WERI-Rb-1 (cell line): ENCODE results near the gene ANO1.

Source experiments
- DNase-seq: peaks from one replicate; pipeline ENCODE4 v3.0.0-alpha.2; 2020
- H3K27ac ChIP-seq: fragments of 250-450 bp; sonication (Bioruptor Pico); 2 replicates; pipeline ENCODE4 v1.5.1; 2020; ENCODE audit warnings: mild to moderate bottlenecking, moderate library complexity
- H3K27me3 ChIP-seq: fragments of 250-450 bp; sonication (Bioruptor Pico); 2 replicates; pipeline ENCODE4 v1.5.1; 2021; ENCODE audit warnings: mild to moderate bottlenecking, low read depth, moderate library complexity; ENCODE audit not compliant: insufficient read depth, severe bottlenecking
- H3K36me3 ChIP-seq: fragments of 250-450 bp; sonication (Bioruptor Pico); 2 replicates; pipeline ENCODE4 v1.5.1; 2020; ENCODE audit warnings: mild to moderate bottlenecking, moderate library complexity
- H3K4me3 ChIP-seq: 2 replicates; pipeline ENCODE4 v1.5.1; 2011; ENCODE audit warnings: low read depth, mild to moderate bottlenecking, control low read depth, low read length
- H3K9me3 ChIP-seq: fragments of 250-450 bp; sonication (Bioruptor Pico); 2 replicates; pipeline ENCODE4 v1.5.1; 2021; ENCODE audit warnings: mild to moderate bottlenecking, moderate library complexity; ENCODE audit not compliant: severe bottlenecking
- TF ChIP-seq, protein P1 (sequence below): IDR thresholded peaks from 2 replicates; pipeline ENCODE4 v1.5.1; 2011; ENCODE audit warnings: low read depth, mild to moderate bottlenecking, control low read depth, inconsistent platforms, low read length

Gene ANO1

GRCh38 chr11:70097783-70098563, 19.9 kb downstream of the ANO1 start:
- DNase-seq: no peak
- Histone ChIP-seq H3K36me3 (no peaks in the 10 kb centered on the region), H3K27me3 (no peaks in the 10 kb centered on the region), H3K9me3 (no peaks in the 10 kb centered on the region), H3K27ac (no peak overlapping the region), H3K4me3 (no peak overlapping the region)
- TF ChIP-seq, protein P1, sequence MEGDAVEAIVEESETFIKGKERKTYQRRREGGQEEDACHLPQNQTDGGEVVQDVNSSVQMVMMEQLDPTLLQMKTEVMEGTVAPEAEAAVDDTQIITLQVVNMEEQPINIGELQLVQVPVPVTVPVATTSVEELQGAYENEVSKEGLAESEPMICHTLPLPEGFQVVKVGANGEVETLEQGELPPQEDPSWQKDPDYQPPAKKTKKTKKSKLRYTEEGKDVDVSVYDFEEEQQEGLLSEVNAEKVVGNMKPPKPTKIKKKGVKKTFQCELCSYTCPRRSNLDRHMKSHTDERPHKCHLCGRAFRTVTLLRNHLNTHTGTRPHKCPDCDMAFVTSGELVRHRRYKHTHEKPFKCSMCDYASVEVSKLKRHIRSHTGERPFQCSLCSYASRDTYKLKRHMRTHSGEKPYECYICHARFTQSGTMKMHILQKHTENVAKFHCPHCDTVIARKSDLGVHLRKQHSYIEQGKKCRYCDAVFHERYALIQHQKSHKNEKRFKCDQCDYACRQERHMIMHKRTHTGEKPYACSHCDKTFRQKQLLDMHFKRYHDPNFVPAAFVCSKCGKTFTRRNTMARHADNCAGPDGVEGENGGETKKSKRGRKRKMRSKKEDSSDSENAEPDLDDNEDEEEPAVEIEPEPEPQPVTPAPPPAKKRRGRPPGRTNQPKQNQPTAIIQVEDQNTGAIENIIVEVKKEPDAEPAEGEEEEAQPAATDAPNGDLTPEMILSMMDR: no peak

GRCh38 chr11:70098936-70099335, 20.8 kb downstream of the ANO1 start:
- DNase-seq: no peak
- H3K27ac ChIP-seq: no peak overlapping the region
- no peaks in the 10 kb centered on the region for H3K36me3 ChIP-seq
- no peaks in the 10 kb centered on the region for H3K27me3 ChIP-seq
- TF ChIP-seq, protein P1: no peak
- no peak overlapping the region for H3K4me3 ChIP-seq
- H3K9me3 ChIP-seq: no peaks in the 10 kb centered on the region

DNA sequence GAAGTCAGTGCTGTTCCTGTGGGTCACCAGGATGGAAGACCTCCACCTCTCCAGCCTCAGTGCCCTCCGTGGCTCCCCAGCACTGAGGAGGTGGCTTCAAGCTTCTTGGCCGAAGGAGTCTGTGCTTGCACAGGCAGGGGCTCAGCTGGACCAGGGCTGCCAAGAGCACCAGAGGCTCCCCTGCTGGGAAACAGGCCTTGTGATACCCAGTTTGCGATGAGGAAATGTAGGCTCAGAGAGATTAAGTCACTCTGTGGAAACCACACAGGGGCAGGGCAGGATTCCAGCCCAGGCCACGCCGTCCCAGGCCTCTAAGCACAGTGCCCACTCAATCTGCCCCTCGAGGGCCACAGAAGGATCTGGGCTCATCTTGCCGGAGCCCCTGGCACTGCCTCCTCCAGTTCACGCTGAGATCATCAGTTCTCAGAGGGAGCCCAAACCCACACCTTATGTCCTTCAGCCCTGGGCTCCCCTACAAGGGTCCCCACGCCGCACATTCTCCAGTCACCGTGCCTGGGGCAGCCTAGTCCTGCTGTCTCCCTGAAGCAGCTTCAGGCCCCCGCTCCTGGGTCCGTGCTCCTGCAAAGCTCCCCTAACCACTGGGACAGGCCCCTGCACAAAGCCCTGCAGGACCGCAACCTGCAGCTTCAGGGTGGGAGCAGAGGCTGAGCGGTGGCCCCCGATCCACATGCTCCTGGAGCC, 21.6 kb downstream of the ANO1 start:
- TF ChIP-seq, protein P1: no peak
- no peak overlapping the region for H3K4me3 ChIP-seq
- H3K27me3 ChIP-seq: no peaks in the 10 kb centered on the region
- DNase-seq: peak; percentile 28
- H3K36me3 ChIP-seq: no peaks in the 10 kb centered on the region
- H3K9me3 ChIP-seq: no peaks in the 10 kb centered on the region
- H3K27ac ChIP-seq: no peak overlapping the region

DNA sequence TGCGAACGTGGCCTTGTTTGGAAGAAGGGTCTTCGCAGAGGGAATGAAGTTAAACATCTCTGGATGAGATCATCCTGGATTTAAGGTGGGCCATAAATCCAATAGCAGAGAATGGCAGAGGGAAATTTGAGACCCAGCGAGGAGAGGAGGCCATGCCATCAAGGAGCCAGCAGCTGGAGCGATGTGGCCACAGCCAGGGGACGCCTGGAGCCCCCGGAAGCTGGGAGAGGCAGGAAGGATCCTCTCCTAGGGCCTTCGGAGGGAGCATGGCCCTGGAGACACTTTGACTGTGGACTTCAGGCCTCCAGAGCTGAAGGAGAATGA, 22.1 kb downstream of the ANO1 start:
- TF ChIP-seq, protein P1: no peak

DNA sequence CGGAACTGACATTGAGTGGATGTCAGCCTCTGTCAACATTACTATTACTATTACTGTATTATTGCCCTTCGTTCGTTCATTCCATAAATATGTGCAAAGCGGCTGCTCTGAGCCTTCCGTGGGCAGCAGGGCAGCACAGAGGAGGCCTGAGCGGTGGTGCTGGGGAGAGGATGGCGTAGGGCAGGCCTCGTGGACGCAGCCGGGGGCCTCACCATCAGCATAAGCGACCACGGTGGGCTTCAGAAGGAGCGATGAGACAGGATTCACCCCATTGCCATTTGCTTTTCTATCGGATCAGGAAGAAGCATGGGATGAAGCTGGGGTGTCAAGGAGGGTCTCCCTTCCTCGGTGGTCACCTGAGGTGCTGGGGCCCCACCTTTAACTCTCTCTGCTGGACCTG, 22.7 kb downstream of the ANO1 start:
- TF ChIP-seq, protein P1: no peak
- H3K36me3 ChIP-seq: no peaks in the 10 kb centered on the region
- no peaks in the 10 kb centered on the region for H3K9me3 ChIP-seq
- no peak overlapping the region for H3K4me3 ChIP-seq
- no peak overlapping the region for H3K27ac ChIP-seq
- no peak for DNase-seq
- no peaks in the 10 kb centered on the region for H3K27me3 ChIP-seq

More for the DNA sequence above, 22.1 kb downstream of the ANO1 start:
- no peak overlapping the region for H3K4me3 ChIP-seq
- DNase-seq: no peak
- H3K27ac ChIP-seq: no peak overlapping the region
- no peaks in the 10 kb centered on the region for H3K27me3 ChIP-seq
- H3K36me3 ChIP-seq: no peaks in the 10 kb centered on the region
- no peaks in the 10 kb centered on the region for H3K9me3 ChIP-seq
